SK-N-MC (cell line): ENCODE measurements around the gene KIF25.

Experiments used
- EZH2 ChIP-seq: fragments of 200-600 bp; sonication (generic); IDR thresholded peaks from one replicate; pipeline ENCODE4 v1.6.1; 2017; ENCODE audit warnings: antibody characterized with exemption
- FOXP2 ChIP-seq: optimal IDR thresholded peaks from 2 replicates; pipeline ENCODE3; 2011; ENCODE audit warnings: mild to moderate bottlenecking, moderate library complexity; ENCODE audit not compliant: insufficient read depth; ENCODE audit errors: extremely low read length, control extremely low read depth
- POLR2AphosphoS5 ChIP-seq: IDR thresholded peaks from 2 replicates; pipeline ENCODE4 v1.6.1; 2012; ENCODE audit warnings: mild to moderate bottlenecking, low read depth, low read length, borderline replicate concordance

DNA sequence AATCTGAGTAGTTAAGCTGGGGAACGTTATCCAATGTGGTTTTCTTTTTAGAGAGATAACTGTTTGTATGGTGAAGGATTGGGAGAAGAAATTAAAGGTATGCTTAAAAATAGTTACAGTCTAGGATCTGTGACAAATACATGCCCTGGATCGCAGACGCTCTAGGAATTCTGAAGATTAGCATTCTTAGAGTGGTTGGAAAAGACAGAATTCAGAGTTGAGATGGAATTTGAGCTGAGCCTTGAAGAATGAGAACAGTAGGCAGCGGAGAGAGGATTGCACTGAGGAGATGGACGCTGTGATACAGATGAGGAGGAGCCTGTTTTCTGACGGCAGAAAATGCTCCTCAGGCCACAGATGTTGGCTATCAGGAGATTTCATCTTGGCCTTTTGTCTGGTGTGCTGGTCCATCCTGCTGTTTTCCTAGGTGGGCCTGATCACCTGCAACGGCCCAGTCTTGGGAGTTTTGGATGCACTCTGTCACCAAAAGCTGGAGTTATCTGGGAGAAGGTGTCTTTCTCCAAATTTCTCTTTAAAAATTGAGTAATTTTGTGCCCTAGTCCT lies 48.3 kb upstream of the KIF25 start:
- TF ChIP-seq POLR2AphosphoS5 (no peak), EZH2 (no peak), FOXP2 (no peak)
